Mesendoderm (in vitro differentiated cells): Measurements from ENCODE around the gene LONP2.
A peak's percentile ranks its signal among the peaks of the same experiment; 100 is the strongest.

Experiments
- DNase-seq: peaks from one replicate; pipeline ENCODE4 v3.0.0; 2013
- H2AK5ac ChIP-seq: 2 replicates; pipeline ENCODE4 v1.6.1; 2013; ENCODE audit warnings: low read length, inconsistent platforms
- H2BK120ac ChIP-seq: 2 replicates; pipeline ENCODE4 v1.6.1; 2013; ENCODE audit warnings: low read depth, mild to moderate bottlenecking, low read length, moderate library complexity, mixed read lengths
- H2BK15ac ChIP-seq: replicated peaks from 2 replicates; pipeline ENCODE4 v1.6.1; 2013; ENCODE audit warnings: low read depth, mild to moderate bottlenecking, moderate library complexity
- H2BK5ac ChIP-seq: 2 replicates; pipeline ENCODE4 v1.6.1; 2013; ENCODE audit warnings: low read length, inconsistent platforms
- H3K18ac ChIP-seq: 2 replicates; pipeline ENCODE4 v1.6.1; 2013; ENCODE audit warnings: mild to moderate bottlenecking, low read length, mixed read lengths
- H3K23ac ChIP-seq: one replicate; pipeline ENCODE4 v1.6.1; 2013; ENCODE audit warnings: low read length
- H3K27ac ChIP-seq: 2 replicates; pipeline ENCODE4 v1.5.1; 2013; ENCODE audit warnings: low read depth, mild to moderate bottlenecking, inconsistent platforms, low read length, moderate library complexity
- H3K27me3 ChIP-seq: 2 replicates; pipeline ENCODE4 v1.6.1; 2013; ENCODE audit warnings: low read length, control low read depth, mild to moderate bottlenecking, inconsistent platforms; ENCODE audit not compliant: insufficient read depth, poor library complexity
- H3K36me3 ChIP-seq: 2 replicates; pipeline ENCODE4 v1.6.1; 2013; ENCODE audit warnings: low read length, inconsistent platforms; ENCODE audit not compliant: control insufficient read depth, insufficient read depth
- H3K4ac ChIP-seq: one replicate; pipeline ENCODE4 v1.6.1; 2013; ENCODE audit warnings: low read depth, mild to moderate bottlenecking, low read length, moderate library complexity
- H3K4me1 ChIP-seq: 2 replicates; pipeline ENCODE4 v1.6.1; 2013; ENCODE audit warnings: low read depth, low read length, inconsistent platforms; ENCODE audit not compliant: control insufficient read depth
- H3K4me2 ChIP-seq: 2 replicates; pipeline ENCODE4 v1.6.1; 2013; ENCODE audit warnings: low read length
- H3K4me3 ChIP-seq: 2 replicates; pipeline ENCODE4 v1.5.1; 2013; ENCODE audit warnings: mild to moderate bottlenecking, low read length
- H3K56ac ChIP-seq: one replicate; pipeline ENCODE4 v1.6.1; 2013; ENCODE audit warnings: low read length
- H3K79me1 ChIP-seq: 2 replicates; pipeline ENCODE4 v1.6.1; 2013; ENCODE audit warnings: low read length, inconsistent platforms
- H3K79me2 ChIP-seq: 2 replicates; pipeline ENCODE4 v1.6.1; 2013; ENCODE audit warnings: mild to moderate bottlenecking, low read length; ENCODE audit not compliant: control insufficient read depth, insufficient read depth
- H3K9ac ChIP-seq: 2 replicates; pipeline ENCODE4 v1.6.1; 2013; ENCODE audit warnings: low read length, inconsistent platforms
- H4K5ac ChIP-seq: one replicate; pipeline ENCODE4 v1.6.1; 2013; ENCODE audit warnings: low read length
- H4K8ac ChIP-seq: one replicate; pipeline ENCODE4 v1.6.1; 2013; ENCODE audit warnings: low read depth, mild to moderate bottlenecking, control low read depth, low read length, moderate library complexity
- WGBS: extraction: QIAGEN DNeasy Blood & Tissue Kit; methylation state at CpG from one replicate; pipeline ENCODE4 v1.1.7; 2013; ENCODE audit warnings: low lambda C conversion rate, missing lambda C conversion rate; ENCODE audit not compliant: insufficient coverage; ENCODE audit errors: extremely low coverage; 5-methylcytosine and 5-hydroxymethylcytosine counted together

Gene LONP2

DNA sequence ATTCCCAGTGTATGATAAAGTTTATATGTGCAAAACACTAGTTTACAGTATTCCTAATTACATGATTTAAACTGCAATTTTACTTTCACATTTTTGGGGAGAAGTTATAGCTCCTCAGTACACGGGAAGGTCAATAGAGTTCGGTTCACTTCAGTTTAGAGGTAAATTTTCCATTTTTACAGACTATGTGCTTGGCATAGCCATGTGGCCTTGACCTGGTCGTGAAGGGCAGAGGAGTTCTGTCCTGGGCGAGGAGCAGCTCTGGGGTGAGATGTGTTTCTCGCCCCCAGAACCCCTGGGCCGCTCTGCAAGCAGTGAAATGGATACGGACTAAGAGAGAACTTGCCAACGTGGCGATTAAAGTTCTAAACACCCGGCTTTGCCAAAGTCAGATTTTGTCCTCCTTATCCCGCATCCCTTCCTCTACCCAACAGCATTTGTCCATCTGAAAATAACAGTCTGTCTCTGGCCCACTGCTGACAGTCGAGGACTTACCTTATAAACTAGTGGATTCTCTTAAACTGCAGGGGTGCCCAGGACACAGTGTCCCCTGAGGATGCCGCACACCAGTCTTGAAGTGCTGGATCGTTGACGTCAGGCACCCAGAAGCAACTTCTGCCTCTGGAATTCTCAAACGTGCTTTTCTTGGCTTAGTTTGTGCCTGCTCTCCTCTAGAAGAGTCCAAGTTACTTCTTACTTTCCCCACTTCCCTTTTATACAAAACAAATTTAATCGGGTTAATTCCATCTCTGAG is 142.6 kb downstream of the LONP2 start:
- Histone ChIP-seq H4K8ac (no peak overlapping the region), H3K56ac (peak overlapping the region; percentile 22), H3K4me3 (no peak overlapping the region), H2BK15ac (no peak overlapping the region), H4K5ac (no peak overlapping the region), H3K23ac (no peak overlapping the region), H2BK5ac (no peak overlapping the region), H3K4me1 (no peaks in the 10 kb centered on the region), H3K79me2 (peaks cover 22% of the 10 kb centered on the region), H3K4ac (peak overlapping the region; percentile 94), H3K36me3 (no peaks in the 10 kb centered on the region), H3K27ac (no peak overlapping the region), H3K9ac (peak overlapping the region; percentile 12), H3K18ac (peak overlapping the region; percentile 56), H3K4me2 (no peak overlapping the region), H2AK5ac (peak overlapping the region; percentile 80), H3K27me3 (no peaks in the 10 kb centered on the region), H2BK120ac (peak overlapping the region; percentile 3), H3K79me1 (no peaks in the 10 kb centered on the region)
- WGBS: no CpG with 5 or more reads among the region's 17 CpGs
- DNase-seq: no peak

GRCh38 chr16:48392407-48392806 is 148.3 kb downstream of the LONP2 start:
- no CpG with 5 or more reads among the region's 5 CpGs for WGBS
- no peaks in the 10 kb centered on the region for H3K36me3 ChIP-seq
- H4K5ac ChIP-seq: no peak overlapping the region
- H3K4me1 ChIP-seq: no peaks in the 10 kb centered on the region
- H3K27ac ChIP-seq: no peak overlapping the region
- no peak overlapping the region for H2BK15ac ChIP-seq
- H2BK5ac ChIP-seq: no peak overlapping the region
- H3K9ac ChIP-seq: no peak overlapping the region
- no peak overlapping the region for H3K56ac ChIP-seq
- DNase-seq: no peak
- H3K4me2 ChIP-seq: no peak overlapping the region
- H4K8ac ChIP-seq: no peak overlapping the region
- H3K79me1 ChIP-seq: no peaks in the 10 kb centered on the region
- H3K4me3 ChIP-seq: no peak overlapping the region
- H3K23ac ChIP-seq: no peak overlapping the region
- H3K4ac ChIP-seq: no peak overlapping the region
- H2AK5ac ChIP-seq: no peak overlapping the region
- H3K27me3 ChIP-seq: no peaks in the 10 kb centered on the region
- H3K79me2 ChIP-seq: no peaks in the 10 kb centered on the region
- no peak overlapping the region for H2BK120ac ChIP-seq
- H3K18ac ChIP-seq: no peak overlapping the region

- H2BK5ac ChIP-seq: no peak overlapping the region
- no peak overlapping the region for H3K4me3 ChIP-seq
- no peak overlapping the region for H3K27ac ChIP-seq
Observed at GRCh38 chr16:48393485-48394354, 149.6 kb downstream of the LONP2 start.

DNA sequence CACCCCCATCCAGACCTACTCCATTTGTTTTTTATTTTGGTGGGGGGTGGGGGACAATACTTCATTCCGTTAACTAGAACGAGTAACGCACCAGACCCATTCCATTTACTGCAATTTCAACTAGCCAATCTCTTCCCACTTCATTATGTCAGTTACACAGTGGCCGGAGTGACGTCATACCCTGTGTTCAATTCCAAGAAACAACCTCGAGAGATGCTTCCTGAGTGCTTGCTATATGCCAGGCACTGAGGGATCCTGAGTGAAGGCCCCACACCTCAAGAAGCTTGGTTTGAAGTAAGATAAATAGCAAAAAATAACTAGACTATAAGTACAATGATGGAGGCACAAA is 150.2 kb downstream of the LONP2 start:
- Histone ChIP-seq H2AK5ac (no peak overlapping the region), H3K79me1 (no peaks in the 10 kb centered on the region), H3K79me2 (no peaks in the 10 kb centered on the region), H3K9ac (no peak overlapping the region), H3K4me1 (no peaks in the 10 kb centered on the region), H3K27ac (no peak overlapping the region), H3K23ac (no peak overlapping the region), H2BK15ac (no peak overlapping the region), H3K27me3 (no peaks in the 10 kb centered on the region), H4K8ac (no peak overlapping the region), H2BK5ac (no peak overlapping the region), H4K5ac (no peak overlapping the region), H3K4me2 (no peak overlapping the region), H3K18ac (no peak overlapping the region), H3K4me3 (no peak overlapping the region), H3K36me3 (no peaks in the 10 kb centered on the region), H2BK120ac (no peak overlapping the region), H3K4ac (no peak overlapping the region), H3K56ac (no peak overlapping the region)
- DNase-seq: no peak
- WGBS: no CpG with 5 or more reads among the region's 6 CpGs

More at GRCh38 chr16:48393485-48394354, 149.6 kb downstream of the LONP2 start:
- H4K8ac ChIP-seq: no peak overlapping the region
- H3K27me3 ChIP-seq: no peaks in the 10 kb centered on the region
- H3K79me1 ChIP-seq: no peaks in the 10 kb centered on the region
- DNase-seq: no peak
- H2BK15ac ChIP-seq: no peak overlapping the region
- no peaks in the 10 kb centered on the region for H3K4me1 ChIP-seq
- no peaks in the 10 kb centered on the region for H3K79me2 ChIP-seq
- no peak overlapping the region for H3K4ac ChIP-seq
- H3K23ac ChIP-seq: no peak overlapping the region
- WGBS: no CpG with 5 or more reads among the region's 11 CpGs
- no peaks in the 10 kb centered on the region for H3K36me3 ChIP-seq
- H2BK120ac ChIP-seq: no peak overlapping the region
- no peak overlapping the region for H3K18ac ChIP-seq
- no peak overlapping the region for H4K5ac ChIP-seq
- H3K9ac ChIP-seq: no peak overlapping the region
- no peak overlapping the region for H2AK5ac ChIP-seq
- H3K4me2 ChIP-seq: no peak overlapping the region
- H3K56ac ChIP-seq: peak overlapping the region; percentile 25

DNA sequence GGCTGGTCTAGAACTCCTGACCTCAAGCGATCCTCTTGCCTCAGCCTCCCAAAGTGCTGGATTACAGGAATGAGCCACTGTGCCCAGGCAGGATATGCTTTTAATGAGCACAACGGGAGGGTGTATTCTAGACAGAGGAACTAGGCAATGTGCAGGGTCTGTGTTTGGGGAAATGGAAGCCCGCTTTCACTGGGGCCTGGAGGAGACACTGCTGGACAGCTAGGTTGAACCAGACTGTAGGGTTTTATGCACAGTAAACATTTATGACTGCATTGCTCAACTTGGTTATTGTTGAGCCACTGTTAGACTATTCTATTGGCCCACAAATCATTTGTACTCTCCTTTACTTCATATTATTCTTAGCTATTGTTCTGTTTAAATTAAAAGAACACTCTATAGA is 151.3 kb downstream of the LONP2 start:
- H3K27me3 ChIP-seq: no peaks in the 10 kb centered on the region
- no peaks in the 10 kb centered on the region for H3K4me1 ChIP-seq
- H4K5ac ChIP-seq: no peak overlapping the region
- H3K36me3 ChIP-seq: no peaks in the 10 kb centered on the region
- H3K79me2 ChIP-seq: no peaks in the 10 kb centered on the region
- no peak overlapping the region for H2BK5ac ChIP-seq
- H3K4me2 ChIP-seq: no peak overlapping the region
- no peak overlapping the region for H2BK15ac ChIP-seq
- no peaks in the 10 kb centered on the region for H3K79me1 ChIP-seq
- no CpG with 5 or more reads among the region's 3 CpGs for WGBS
- H3K9ac ChIP-seq: no peak overlapping the region
- no peak overlapping the region for H3K56ac ChIP-seq
- no peak overlapping the region for H3K4me3 ChIP-seq
- no peak overlapping the region for H3K18ac ChIP-seq
- DNase-seq: no peak
- no peak overlapping the region for H3K27ac ChIP-seq
- H2AK5ac ChIP-seq: no peak overlapping the region
- H4K8ac ChIP-seq: no peak overlapping the region
- H3K4ac ChIP-seq: no peak overlapping the region
- H2BK120ac ChIP-seq: no peak overlapping the region
- no peak overlapping the region for H3K23ac ChIP-seq
